OCI-LY7 (cell line): ENCODE measurements around the gene MEGF8. TPM values are rescaled to one million over a fixed set of nuclear protein-coding genes. Genes with fewer than 3 reads are reported as not detected.
A peak's percentile ranks its signal among the peaks of the same experiment; 100 is the strongest.

Experiments used
- BruUV-seq: library from RNA; stranded (reverse); fragments of 400-500 nt; replicated peaks from 2 replicates; lab custom pipeline; 2021; lab: Mats Ljungman, UMichigan
- CTCF ChIA-PET: fragments of 300-600 bp; sonication (Branson Sonifier 250); formaldehyde crosslinking; loops from one replicate; lab custom pipeline; 2022; ENCODE audit warnings: antibody characterized with exemption; ENCODE audit not compliant: unreplicated experiment; lab: Charles Lee
- POLR2A ChIA-PET: fragments of 300-600 bp; sonication (Branson Sonifier 250); formaldehyde crosslinking; loops from one replicate; lab custom pipeline; 2022; ENCODE audit warnings: antibody characterized with exemption; lab: Charles Lee
- DNase-seq: peaks from one replicate; pipeline ENCODE4 v3.0.0-alpha.2; 2015; ENCODE audit warnings: low spot score
- H2AFZ ChIP-seq: fragments of 200-600 bp; sonication (generic), shearing (Covaris generic); 2 replicates; pipeline ENCODE4 v1.6.1; 2014; ENCODE audit warnings: mild to moderate bottlenecking, antibody characterized with exemption, low read length, moderate library complexity
- H3K27ac ChIP-seq: fragments of 200-600 bp; sonication (generic); 2 replicates; pipeline ENCODE4 v1.5.1; 2014; ENCODE audit warnings: mixed run types, low read depth, mild to moderate bottlenecking, moderate library complexity, low read length, inconsistent platforms; ENCODE audit not compliant: poor library complexity, severe bottlenecking
- H3K36me3 ChIP-seq: fragments of 200-600 bp; sonication (generic); 2 replicates; pipeline ENCODE4 v1.6.1; 2014; ENCODE audit warnings: mild to moderate bottlenecking, antibody characterized with exemption, low read length, moderate library complexity, mixed read lengths; ENCODE audit not compliant: insufficient read depth
- H3K4me1 ChIP-seq: fragments of 200-600 bp; sonication (generic); 2 replicates; pipeline ENCODE4 v1.5.1; 2014; ENCODE audit warnings: mild to moderate bottlenecking, low read length; ENCODE audit not compliant: insufficient read depth, poor library complexity, severe bottlenecking
- H3K4me2 ChIP-seq: fragments of 200-600 bp; sonication (generic); 2 replicates; pipeline ENCODE4 v1.6.1; 2014; ENCODE audit warnings: mild to moderate bottlenecking, low read length
- H3K4me3 ChIP-seq: fragments of 200-600 bp; sonication (generic); 2 replicates; pipeline ENCODE4 v1.5.1; 2014; ENCODE audit warnings: mild to moderate bottlenecking, low read depth, low read length; ENCODE audit not compliant: poor library complexity, severe bottlenecking
- H3K79me2 ChIP-seq: fragments of 200-600 bp; sonication (generic); 2 replicates; pipeline ENCODE4 v1.6.1; 2016; ENCODE audit warnings: low read depth, mild to moderate bottlenecking, low read length, moderate library complexity, mixed read lengths; ENCODE audit not compliant: insufficient read depth
- H3K9me2 ChIP-seq: fragments of 200-600 bp; sonication (generic); 2 replicates; pipeline ENCODE4 v1.6.1; 2016; ENCODE audit warnings: mild to moderate bottlenecking, low read length, mixed read lengths; ENCODE audit not compliant: insufficient read depth
- H3K9me3 ChIP-seq: fragments of 200-600 bp; sonication (generic); 2 replicates; pipeline ENCODE4 v1.6.1; 2014; ENCODE audit warnings: mild to moderate bottlenecking, mixed run types, low read length, mixed read lengths
- H4K20me1 ChIP-seq: fragments of 200-600 bp; sonication (generic); 2 replicates; pipeline ENCODE4 v1.6.1; 2014; ENCODE audit warnings: mild to moderate bottlenecking, antibody characterized with exemption, low read length, moderate library complexity, mixed read lengths; ENCODE audit not compliant: insufficient read depth
- CTCF ChIP-seq: fragments of 200-600 bp; sonication (generic); conservative IDR thresholded peaks from 2 replicates; pipeline ENCODE4 v1.5.1; 2014; ENCODE audit warnings: mild to moderate bottlenecking, antibody characterized with exemption, low read length, moderate library complexity, mixed read lengths
- EZH2phosphoT487 ChIP-seq: fragments of 200-600 bp; sonication (generic); IDR thresholded peaks from 2 replicates; pipeline ENCODE4 v1.6.1; 2018; ENCODE audit warnings: low read depth, borderline replicate concordance, mild to moderate bottlenecking, mixed run types, antibody characterized with exemption, low read length, moderate library complexity, mixed read lengths
- intact Hi-C: fragments of 100-400 bp; cut with micrococcal nuclease; formaldehyde crosslinking; loops from one replicate; pipeline ENCODE4 v1.10.0; 2022; ENCODE audit not compliant: unreplicated experiment
- total RNA-seq, 2 experiments: library from RNA; depleted of rRNA in 1 of 2; stranded (reverse); fragments of >200 nt in 1 of 2; shearing (Covaris generic) in 1 of 2; gene quantifications; 2 replicates each; pipeline ENCODE4 v1.2.3, GENCODE V29; 2014 to 2022

Gene MEGF8
- total RNA-seq, 2 experiments from 2014 or later: 10.5 to 14.7 TPM

- Histone ChIP-seq H3K4me3 (peak overlapping the region; percentile 91), H3K36me3 (no peaks in the 10 kb centered on the region), H3K4me1 (peaks cover 25% of the 10 kb centered on the region), H3K4me2 (peak overlapping the region; percentile 80), H3K27ac (no peak overlapping the region), H2AFZ (no peak overlapping the region), H3K9me3 (no peaks in the 10 kb centered on the region), H3K9me2 (no peaks in the 10 kb centered on the region), H3K79me2 (peaks cover 20% of the 10 kb centered on the region; the same call in 1 of the 2 replicates), H4K20me1 (no peaks in the 10 kb centered on the region)
- CTCF ChIA-PET: no interaction called here
- no peak for TF ChIP-seq CTCF
- no peak for TF ChIP-seq EZH2phosphoT487
- BruUV-seq: no TSS peak
- intact Hi-C loops: no loop called here
- DNase-seq: no peak
- POLR2A ChIA-PET: no interaction called here
These were observed 1.5 kb downstream of the MEGF8 start for GRCh38 chr19:42326969-42327368.

- DNase-seq: no peak
- no peaks in the 10 kb centered on the region for H3K36me3 ChIP-seq
- no peaks in the 10 kb centered on the region for H4K20me1 ChIP-seq
- H2AFZ ChIP-seq: no peak overlapping the region
- peaks cover 25% of the 10 kb centered on the region for H3K4me1 ChIP-seq
- peak overlapping the region; percentile 91 for H3K4me3 ChIP-seq
- BruUV-seq: no TSS peak
- CTCF ChIA-PET: no interaction called here
- no peaks in the 10 kb centered on the region for H3K9me2 ChIP-seq
- no peaks in the 10 kb centered on the region for H3K9me3 ChIP-seq
- POLR2A ChIA-PET: no interaction called here
- peak overlapping the region; percentile 80 for H3K4me2 ChIP-seq
- TF ChIP-seq CTCF (no peak), EZH2phosphoT487 (no peak)
- intact Hi-C loops: no loop called here
- H3K79me2 ChIP-seq: peaks cover 20% of the 10 kb centered on the region; the same call in 1 of the 2 replicates
- no peak overlapping the region for H3K27ac ChIP-seq
These were observed 1.9 kb downstream of the MEGF8 start for GRCh38 chr19:42327381-42327780.

- no TSS peak for BruUV-seq
- peaks cover 25% of the 10 kb centered on the region for H3K4me1 ChIP-seq
- H2AFZ ChIP-seq: no peak overlapping the region
- no peak overlapping the region for H3K27ac ChIP-seq
- H3K9me3 ChIP-seq: no peaks in the 10 kb centered on the region
- intact Hi-C loops: no loop called here
- ChIA-PET POLR2A (no interaction called here), CTCF (no interaction called here)
- no peaks in the 10 kb centered on the region for H3K36me3 ChIP-seq
- H3K4me3 ChIP-seq: no peak overlapping the region
- no peaks in the 10 kb centered on the region for H3K9me2 ChIP-seq
- peaks cover 20% of the 10 kb centered on the region; the same call in 1 of the 2 replicates for H3K79me2 ChIP-seq
- peak overlapping the region; percentile 15; the same call in 1 of the 2 replicates for H3K4me2 ChIP-seq
- H4K20me1 ChIP-seq: no peaks in the 10 kb centered on the region
- TF ChIP-seq EZH2phosphoT487 (no peak), CTCF (no peak)
- DNase-seq: no peak
These were observed 2.7 kb downstream of the MEGF8 start for GRCh38 chr19:42328106-42328505.
